ENCODE measurements around the gene NAPA. TPM values are rescaled to one million over a fixed set of nuclear protein-coding genes. Genes with fewer than 3 reads are reported as not detected.

Gene NAPA
- total RNA-seq, 1 donor from 2014 or later, result 54.7 TPM

GRCh38 chr19:47497050-47497766, 17.7 kb downstream of the NAPA start:
- H3K27ac Mint-ChIP-seq, result no peak overlapping the region
- DNase-seq (ENCODE audit: low spot score in 2 of 2, unreplicated experiment in 2 of 2), result no peak

GRCh38 chr19:47495478-47496372, 19.1 kb downstream of the NAPA start:
- H3K36me3 Mint-ChIP-seq, result peaks cover 7% of the 10 kb centered on the region

More at GRCh38 chr19:47497050-47497766, 17.7 kb downstream of the NAPA start:
- Mint-ChIP-seq H3K4me3 (no peak overlapping the region), H3K27me3 (ENCODE audit: low read depth) (no peaks in the 10 kb centered on the region), H3K36me3 (peaks cover 7% of the 10 kb centered on the region), H3K4me1 (no peaks in the 10 kb centered on the region), H3K9me3 (no peaks in the 10 kb centered on the region)
- TF ChIP-seq CTCF (IDR thresholded peaks at IDR 0.05; ENCODE audit: unreplicated experiment), result no peak

GRCh38 chr19:47494729-47495128, 20.1 kb downstream of the NAPA start:
- no peak for DNase-seq (ENCODE audit: low spot score in 2 of 2, unreplicated experiment in 2 of 2)
- H3K9me3 Mint-ChIP-seq, result no peaks in the 10 kb centered on the region
- no peak overlapping the region for H3K27ac Mint-ChIP-seq
- no peak for TF ChIP-seq CTCF (IDR thresholded peaks at IDR 0.05; ENCODE audit: unreplicated experiment)
- no peaks in the 10 kb centered on the region for H3K27me3 Mint-ChIP-seq (ENCODE audit: low read depth)
- no peak overlapping the region for H3K4me3 Mint-ChIP-seq
- no peaks in the 10 kb centered on the region for H3K4me1 Mint-ChIP-seq
- peaks cover 7% of the 10 kb centered on the region for H3K36me3 Mint-ChIP-seq

More at GRCh38 chr19:47495478-47496372, 19.1 kb downstream of the NAPA start:
- Mint-ChIP-seq H3K4me3 (no peak overlapping the region), H3K27me3 (ENCODE audit: low read depth) (no peaks in the 10 kb centered on the region), H3K27ac (no peak overlapping the region), H3K4me1 (no peaks in the 10 kb centered on the region), H3K9me3 (no peaks in the 10 kb centered on the region)
- no peak for TF ChIP-seq CTCF (IDR thresholded peaks at IDR 0.05; ENCODE audit: unreplicated experiment)
- DNase-seq (ENCODE audit: low spot score in 2 of 2, unreplicated experiment in 2 of 2), result no peak

- Mint-ChIP-seq H3K27me3 (ENCODE audit: low read depth) (no peaks in the 10 kb centered on the region), H3K27ac (no peak overlapping the region), H3K9me3 (no peaks in the 10 kb centered on the region), H3K4me3 (no peak overlapping the region), H3K4me1 (no peaks in the 10 kb centered on the region), H3K36me3 (peaks cover 7% of the 10 kb centered on the region)
- DNase-seq (ENCODE audit: low spot score in 2 of 2, unreplicated experiment in 2 of 2), result no peak
- no peak for TF ChIP-seq CTCF (IDR thresholded peaks at IDR 0.05; ENCODE audit: unreplicated experiment)
Measured at GRCh38 chr19:47494211-47494547, 20.7 kb downstream of the NAPA start.

GRCh38 chr19:47493378-47494210, 21.3 kb downstream of the NAPA start:
- no peaks in the 10 kb centered on the region for H3K4me1 Mint-ChIP-seq
- H3K4me3 Mint-ChIP-seq, result no peak overlapping the region
- H3K9me3 Mint-ChIP-seq, result no peaks in the 10 kb centered on the region
- H3K27ac Mint-ChIP-seq, result no peak overlapping the region
- no peak for DNase-seq (ENCODE audit: low spot score in 2 of 2, unreplicated experiment in 2 of 2)
- peaks cover 2% of the 10 kb centered on the region for H3K36me3 Mint-ChIP-seq
- no peaks in the 10 kb centered on the region for H3K27me3 Mint-ChIP-seq (ENCODE audit: low read depth)
- no peak for TF ChIP-seq CTCF (IDR thresholded peaks at IDR 0.05; ENCODE audit: unreplicated experiment)

Data from mesothelial cell of epicardium (in vitro differentiated cells).